Measurements from ENCODE around the gene NLRP12.
"Not testable (repeated sequence)": the region's sequence is repeated elsewhere in the genome, so short reads cannot be mapped to it uniquely, and the experiment has no call there.

Gene NLRP12

GRCh38 chr19:53771144-53771543 is 53.0 kb downstream of the NLRP12 start:
- no peak overlapping the region for H3K27ac ChIP-seq
- H3K4me3 ChIP-seq: no peak overlapping the region
- H3K27me3 ChIP-seq: peaks cover 0 to 20% of the 10 kb centered on the region in 2 donors
- intact Hi-C loops (cut with DNase I; ENCODE audit: low total_unique reads): no loop called here
- H3K9me3 ChIP-seq: no peaks in the 10 kb centered on the region
- no peaks in the 10 kb centered on the region for H3K4me1 ChIP-seq
- no peak for TF ChIP-seq CTCF (IDR thresholded peaks at IDR 0.05)
- no peaks in the 10 kb centered on the region for H3K36me3 ChIP-seq
- no peak for DNase-seq

GRCh38 chr19:53769696-53770309 is 54.3 kb downstream of the NLRP12 start:
- peaks cover 0 to 14% of the 10 kb centered on the region in 2 donors for H3K27me3 ChIP-seq
- H3K4me1 ChIP-seq; H3K36me3 ChIP-seq; H3K4me3 ChIP-seq; H3K27ac ChIP-seq; H3K9me3 ChIP-seq; intact Hi-C loops (cut with DNase I; ENCODE audit: low total_unique reads); DNase-seq: not testable (repeated sequence)

GRCh38 chr19:53768401-53768800 is 55.7 kb downstream of the NLRP12 start:
- TF ChIP-seq CTCF (IDR thresholded peaks at IDR 0.05): no peak
- no peak overlapping the region for H3K4me3 ChIP-seq
- no peak for DNase-seq
- peaks cover 0 to 12% of the 10 kb centered on the region in 2 donors for H3K27me3 ChIP-seq
- H3K36me3 ChIP-seq: no peaks in the 10 kb centered on the region
- H3K9me3 ChIP-seq: no peaks in the 10 kb centered on the region
- no peak overlapping the region for H3K27ac ChIP-seq
- intact Hi-C loops (cut with DNase I; ENCODE audit: low total_unique reads): no loop called here
- H3K4me1 ChIP-seq: no peaks in the 10 kb centered on the region

- H3K4me3 ChIP-seq; H3K4me1 ChIP-seq; DNase-seq; intact Hi-C loops (cut with DNase I; ENCODE audit: low total_unique reads); H3K36me3 ChIP-seq; H3K9me3 ChIP-seq; H3K27ac ChIP-seq; H3K27me3 ChIP-seq: not testable (repeated sequence)
Measured at GRCh38 chr19:53758991-53759390, 65.1 kb downstream of the NLRP12 start.

Data from tibial artery (tissue), 4 donors.